Retina (tissue), 1 donor: ENCODE results near the gene MTMR1.

ENCODE experiments used
- DNase-seq: peaks from one replicate; pipeline ENCODE4 v3.0.0-alpha.2; 2016

MTMR1 gene

GRCh38 chrX:150692831-150693724 lies at the start of gene MTMR1:
Gene MTMR1 (plus strand): TSS chrX:150693396. CDS start chrX:150693531, 135 bp downstream.
- no peak for DNase-seq

GRCh38 chrX:150643958-150644357 lies 49.2 kb upstream of the MTMR1 start:
- no peak for DNase-seq

GRCh38 chrX:150644422-150644821 lies 48.8 kb upstream of the MTMR1 start:
- no peak for DNase-seq

GRCh38 chrX:150647331-150647730 lies 45.9 kb upstream of the MTMR1 start:
- no peak for DNase-seq

- DNase-seq: no peak
Measured at GRCh38 chrX:150648296-150648940, 44.8 kb upstream of the MTMR1 start.

- DNase-seq: no peak
Measured at GRCh38 chrX:150649096-150649870, 43.9 kb upstream of the MTMR1 start.

- no peak for DNase-seq
Measured at GRCh38 chrX:150651906-150652305, 41.3 kb upstream of the MTMR1 start.

GRCh38 chrX:150655788-150656187 lies 37.4 kb upstream of the MTMR1 start:
- DNase-seq: no peak

GRCh38 chrX:150663073-150663472 lies 30.1 kb upstream of the MTMR1 start:
- DNase-seq: no peak

GRCh38 chrX:150664290-150664689 lies 28.9 kb upstream of the MTMR1 start:
- no peak for DNase-seq

GRCh38 chrX:150676221-150676620 lies 17.0 kb upstream of the MTMR1 start:
- no peak for DNase-seq

- DNase-seq: no peak
Measured at GRCh38 chrX:150680974-150681373, 12.2 kb upstream of the MTMR1 start.

- DNase-seq: no peak
Measured at GRCh38 chrX:150683112-150683511, 10.1 kb upstream of the MTMR1 start.

GRCh38 chrX:150683536-150684146 lies 9.6 kb upstream of the MTMR1 start:
- no peak for DNase-seq

- no peak for DNase-seq
Measured at GRCh38 chrX:150688911-150689451, 4.2 kb upstream of the MTMR1 start.

- DNase-seq: no peak
Measured at GRCh38 chrX:150690126-150690525, 3.1 kb upstream of the MTMR1 start.

GRCh38 chrX:150692296-150692695 lies 900 bp upstream of the MTMR1 start:
- DNase-seq: no peak

- peak; percentile 47 for DNase-seq
Measured at GRCh38 chrX:150693725-150694574, 754 bp downstream of the MTMR1 start.

GRCh38 chrX:150694738-150695410 lies 1.7 kb downstream of the MTMR1 start:
- DNase-seq: peak; percentile 9

GRCh38 chrX:150696331-150696730 lies 3.1 kb downstream of the MTMR1 start:
- no peak for DNase-seq

GRCh38 chrX:150696866-150697265 lies 3.7 kb downstream of the MTMR1 start:
- DNase-seq: no peak
